GM12865 (cell line): Measurements from ENCODE around the gene CLEC20A.
"Not testable (repeated sequence)": the region's sequence is repeated elsewhere in the genome, so short reads cannot be mapped to it uniquely, and the experiment has no call there.

Experiments used
- DNase-seq: peaks from one replicate; pipeline ENCODE4 v3.0.0; 2010; ENCODE audit warnings: low read depth
- H3K4me3 ChIP-seq: 2 replicates; pipeline ENCODE4 v1.5.1; 2011; ENCODE audit warnings: mild to moderate bottlenecking, low read depth, low read length, control low read depth
- CTCF ChIP-seq: IDR thresholded peaks from 2 replicates; pipeline ENCODE4 v1.5.1; 2011; ENCODE audit warnings: low read length, control low read depth, low read depth, inconsistent platforms; ENCODE audit not compliant: insufficient read depth; ENCODE audit errors: missing control alignments

The CLEC20A gene

DNA sequence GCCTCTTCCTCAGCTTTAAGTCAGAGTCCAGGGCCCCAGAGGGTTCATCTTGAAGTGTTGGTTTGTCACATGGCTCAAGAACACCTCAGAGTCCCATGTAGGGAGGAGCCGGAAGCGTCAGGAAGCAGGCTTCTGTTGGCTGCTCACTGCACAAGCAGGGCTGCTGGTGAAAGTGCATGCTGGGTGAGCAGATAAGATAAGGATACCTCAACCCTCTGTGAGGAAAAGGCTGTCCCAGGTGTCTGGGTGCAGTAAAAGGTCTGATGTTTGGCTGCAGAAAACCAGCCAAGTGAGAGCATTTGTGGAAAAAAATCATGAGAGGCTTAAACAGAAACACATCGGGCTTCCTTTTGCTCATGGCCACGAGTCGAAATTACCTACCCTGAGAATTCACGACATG is 9.9 kb upstream of the CLEC20A start:
- DNase-seq: no peak
- no peak overlapping the region for H3K4me3 ChIP-seq
- no peak for TF ChIP-seq CTCF

- no peak for DNase-seq
- H3K4me3 ChIP-seq: no peak overlapping the region
- TF ChIP-seq CTCF: no peak
Measured at GRCh38 chr1:178506177-178506576, 9.4 kb upstream of the CLEC20A start.

DNA sequence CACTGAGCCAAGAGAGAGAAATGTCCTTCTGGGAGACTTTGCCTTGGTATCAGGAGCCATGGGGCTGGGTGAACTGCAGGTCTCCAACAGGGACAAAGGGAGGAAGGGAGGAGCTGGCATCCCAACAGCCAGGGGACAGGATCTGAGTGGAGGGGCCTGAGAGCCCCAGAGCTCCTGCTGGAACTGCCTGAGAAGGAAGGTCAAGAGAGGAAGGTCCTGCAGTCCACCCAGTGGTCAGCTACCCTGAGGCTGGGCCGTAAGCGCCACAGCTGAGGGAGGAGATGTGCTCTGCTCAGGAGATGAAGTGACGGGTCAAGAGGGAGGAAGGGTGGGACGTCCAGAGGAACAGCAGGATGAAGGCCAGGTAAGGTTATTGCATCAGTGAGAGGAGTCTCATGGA is 7.5 kb upstream of the CLEC20A start:
- TF ChIP-seq CTCF: no peak
- H3K4me3 ChIP-seq: no peak overlapping the region
- DNase-seq: no peak

DNA sequence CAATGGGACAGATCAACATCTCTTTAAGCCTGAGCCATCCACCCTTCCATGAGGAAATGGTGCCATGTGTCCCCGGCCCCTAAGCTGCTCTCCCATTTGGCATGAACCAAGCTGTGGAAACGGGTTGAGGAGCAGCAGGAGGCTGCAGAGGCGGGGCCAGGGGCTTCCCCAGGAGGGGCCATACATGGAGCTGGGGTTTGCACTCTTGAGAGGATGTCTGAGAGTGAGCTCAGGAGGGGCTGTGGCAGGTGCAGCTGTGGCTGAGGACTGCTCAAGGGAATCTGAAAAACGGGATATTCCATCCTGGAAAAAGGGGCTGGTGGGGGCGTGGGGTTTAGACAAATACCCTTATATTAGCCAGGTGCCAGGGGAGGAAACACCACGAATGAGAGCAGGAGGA is 7.1 kb upstream of the CLEC20A start:
- no peak for TF ChIP-seq CTCF
- H3K4me3 ChIP-seq: no peak overlapping the region
- no peak for DNase-seq

- H3K4me3 ChIP-seq, DNase-seq: not testable (repeated sequence)
Measured at GRCh38 chr1:178503316-178503715, 6.6 kb upstream of the CLEC20A start.

DNA sequence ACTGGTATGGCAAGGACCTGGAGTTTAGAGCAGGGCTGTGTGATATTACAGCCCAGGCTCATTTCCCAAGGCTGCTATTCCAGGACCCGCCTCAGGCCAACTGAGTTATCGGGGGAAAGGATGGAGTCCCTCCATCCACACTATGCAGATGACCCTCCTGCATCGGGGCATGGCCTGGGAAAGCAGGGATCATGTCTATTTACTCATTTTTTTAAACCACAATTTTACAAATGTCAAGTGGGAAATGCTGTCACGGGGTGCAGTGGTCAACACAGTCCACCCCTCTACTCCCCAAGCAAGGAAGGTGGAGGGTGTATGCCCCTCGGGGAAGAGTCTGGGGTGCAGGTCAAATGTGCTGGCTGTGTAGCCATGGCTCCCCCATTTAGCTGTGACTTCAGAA is 6.1 kb upstream of the CLEC20A start:
- H3K4me3 ChIP-seq: no peak overlapping the region
- TF ChIP-seq CTCF: no peak
- DNase-seq: no peak

DNA sequence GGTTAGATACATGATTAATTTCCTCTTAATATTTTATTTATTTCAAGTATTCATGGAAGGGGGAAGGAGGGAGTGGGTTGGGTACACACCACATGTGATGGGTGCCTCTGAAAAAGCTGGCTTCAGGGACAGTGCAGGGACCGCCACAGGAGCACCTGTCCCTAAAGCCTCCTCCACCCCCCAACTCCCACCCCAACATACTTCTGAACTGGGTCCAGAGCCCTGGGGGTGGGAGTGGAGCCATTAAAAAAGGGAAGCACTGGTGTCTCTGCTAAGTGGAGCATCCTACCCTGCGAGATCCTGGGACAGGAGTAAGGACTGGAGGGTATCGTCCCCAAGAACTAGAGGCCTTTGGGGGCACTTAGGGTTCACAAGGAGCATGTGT is 5.6 kb upstream of the CLEC20A start:
- DNase-seq: no peak
- H3K4me3 ChIP-seq: no peak overlapping the region
- TF ChIP-seq CTCF: no peak
